Measurements from ENCODE around the gene RNF208.

DNA sequence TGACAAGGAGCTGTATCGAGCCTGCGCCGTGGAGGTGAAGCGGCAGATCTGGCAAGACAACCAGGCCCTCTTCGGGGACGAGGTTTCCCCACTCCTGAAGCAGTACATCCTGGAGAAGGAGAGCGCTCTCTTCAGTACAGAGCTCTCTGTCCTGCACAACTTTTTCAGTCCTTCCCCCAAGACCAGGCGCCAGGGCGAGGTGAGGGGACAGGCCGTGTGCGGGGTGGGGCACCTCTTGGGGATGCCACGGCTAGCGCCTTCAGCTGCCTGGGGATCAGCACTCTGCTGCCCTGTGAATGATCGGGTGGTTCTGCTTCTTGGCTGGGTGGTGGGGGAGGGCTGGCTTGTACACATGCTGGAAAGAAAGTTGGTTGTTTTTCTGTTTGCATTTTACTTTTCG, 34.8 kb upstream of the RNF208 start:
- TF ChIP-seq EZH2 (IDR thresholded peaks at IDR 0.05; ENCODE audit: low read length, missing control alignments): no peak
- TF ChIP-seq, protein P1, sequence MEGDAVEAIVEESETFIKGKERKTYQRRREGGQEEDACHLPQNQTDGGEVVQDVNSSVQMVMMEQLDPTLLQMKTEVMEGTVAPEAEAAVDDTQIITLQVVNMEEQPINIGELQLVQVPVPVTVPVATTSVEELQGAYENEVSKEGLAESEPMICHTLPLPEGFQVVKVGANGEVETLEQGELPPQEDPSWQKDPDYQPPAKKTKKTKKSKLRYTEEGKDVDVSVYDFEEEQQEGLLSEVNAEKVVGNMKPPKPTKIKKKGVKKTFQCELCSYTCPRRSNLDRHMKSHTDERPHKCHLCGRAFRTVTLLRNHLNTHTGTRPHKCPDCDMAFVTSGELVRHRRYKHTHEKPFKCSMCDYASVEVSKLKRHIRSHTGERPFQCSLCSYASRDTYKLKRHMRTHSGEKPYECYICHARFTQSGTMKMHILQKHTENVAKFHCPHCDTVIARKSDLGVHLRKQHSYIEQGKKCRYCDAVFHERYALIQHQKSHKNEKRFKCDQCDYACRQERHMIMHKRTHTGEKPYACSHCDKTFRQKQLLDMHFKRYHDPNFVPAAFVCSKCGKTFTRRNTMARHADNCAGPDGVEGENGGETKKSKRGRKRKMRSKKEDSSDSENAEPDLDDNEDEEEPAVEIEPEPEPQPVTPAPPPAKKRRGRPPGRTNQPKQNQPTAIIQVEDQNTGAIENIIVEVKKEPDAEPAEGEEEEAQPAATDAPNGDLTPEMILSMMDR (conservative IDR thresholded peaks at IDR 0.05 in 1 of 2, IDR thresholded peaks at IDR 0.05 in 1 of 2; ENCODE audit: low read depth in 1 of 2, low read length in 2 of 2): no peak

Data from fibroblast of lung (primary cell).